ENCODE measurements around the gene ASPG.
A peak's percentile ranks its signal among the peaks of the same experiment; 100 is the strongest.

Gene ASPG

DNA sequence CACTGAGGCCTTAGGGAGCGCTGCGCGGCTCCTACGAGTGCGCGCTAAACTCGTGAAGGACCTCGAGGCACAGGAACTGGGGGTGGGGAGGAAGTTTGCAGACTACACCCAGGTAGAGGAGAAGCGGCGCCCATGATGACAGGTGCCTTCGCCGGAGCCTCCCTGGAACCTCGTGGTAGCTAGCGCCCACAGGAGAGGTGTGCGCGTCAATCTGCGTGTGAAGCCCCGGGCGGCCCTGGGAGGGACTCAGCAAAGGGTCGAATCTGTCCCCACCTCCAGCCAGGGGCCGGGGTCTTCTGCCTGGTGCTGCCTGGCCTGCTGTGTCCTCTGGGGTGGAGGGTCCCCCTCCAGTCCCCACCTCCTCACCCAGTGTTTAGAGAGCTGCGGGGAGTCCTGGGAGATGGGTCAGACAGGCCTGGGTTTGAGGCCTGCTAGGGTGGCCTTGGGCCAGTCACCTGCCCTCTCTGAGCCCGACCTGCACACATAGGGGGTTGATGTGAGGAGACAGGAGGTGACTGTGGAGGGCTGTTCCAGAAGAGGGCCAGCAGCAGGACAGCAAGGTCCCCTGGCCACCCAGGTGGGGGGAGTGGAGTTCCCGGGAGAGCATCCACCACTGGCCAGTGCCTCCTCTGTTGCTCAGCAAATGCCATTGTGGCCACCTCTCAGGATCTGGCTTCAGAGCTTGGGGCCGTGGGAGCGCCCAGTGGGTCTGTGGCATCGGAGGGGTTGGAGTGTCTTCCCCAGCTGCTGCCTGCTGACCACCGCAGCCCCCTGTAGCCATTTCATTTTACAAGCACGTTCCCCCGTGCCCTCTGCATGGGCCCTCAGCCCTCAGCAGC is 32.7 kb downstream of the ASPG start:
- DNase-seq = peak; percentile 35

DNA sequence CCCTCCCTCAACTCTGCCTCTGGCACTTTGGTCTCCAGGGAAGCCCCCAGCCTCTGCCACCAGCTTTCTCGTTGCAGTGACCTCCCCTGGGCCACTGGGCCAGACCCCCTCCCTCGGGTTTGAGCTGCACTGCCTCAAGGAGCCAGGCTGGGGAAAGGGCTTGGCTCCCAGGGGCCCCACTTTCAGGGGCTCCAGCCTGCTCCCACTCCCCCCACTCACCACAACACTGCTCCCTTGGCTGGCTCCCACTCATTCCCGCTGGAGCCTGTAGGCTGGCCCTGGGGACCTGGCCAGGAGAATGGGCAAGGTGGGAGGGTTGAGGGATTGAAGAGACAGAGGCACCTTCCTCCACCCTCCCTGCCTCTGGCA is 33.6 kb downstream of the ASPG start:
- peak; percentile 22 for DNase-seq

DNA sequence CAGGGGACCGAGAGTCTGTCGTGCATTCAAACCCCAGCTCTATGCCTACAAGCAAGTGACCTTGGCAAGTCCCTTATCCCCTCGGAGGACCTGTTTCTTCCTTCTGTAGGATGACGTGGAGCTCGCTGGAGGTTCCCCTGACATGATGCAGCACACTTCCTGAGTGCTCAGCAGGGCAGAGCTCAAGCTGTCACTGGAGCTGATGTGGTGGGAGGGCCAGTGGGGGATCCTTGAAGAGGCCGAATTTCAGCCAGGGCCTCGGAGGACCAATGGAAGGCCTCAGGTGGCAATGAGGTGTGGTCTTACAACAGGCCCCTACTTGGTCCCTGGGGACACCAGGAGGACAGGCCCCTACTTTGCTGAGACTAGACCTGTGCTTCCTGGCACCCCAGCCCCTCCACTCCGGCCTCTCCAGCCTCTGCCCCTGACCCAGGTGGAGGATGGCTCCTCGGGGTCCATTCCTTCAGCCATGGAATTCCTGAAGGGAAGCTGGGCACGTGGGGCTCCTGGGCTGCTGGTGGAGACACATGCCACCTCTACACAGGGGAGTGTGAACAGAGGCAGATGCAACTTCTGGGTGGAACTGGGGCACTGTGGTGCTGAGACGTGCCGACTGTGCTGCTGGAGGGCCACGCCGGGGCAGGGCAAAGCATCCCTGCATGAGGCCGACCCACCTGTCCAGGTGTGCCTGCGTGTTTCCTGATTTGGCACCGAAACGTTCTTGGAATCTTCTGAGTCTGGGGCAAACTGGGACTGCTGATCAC is 34.2 kb downstream of the ASPG start:
- peak; percentile 26 for DNase-seq

DNA sequence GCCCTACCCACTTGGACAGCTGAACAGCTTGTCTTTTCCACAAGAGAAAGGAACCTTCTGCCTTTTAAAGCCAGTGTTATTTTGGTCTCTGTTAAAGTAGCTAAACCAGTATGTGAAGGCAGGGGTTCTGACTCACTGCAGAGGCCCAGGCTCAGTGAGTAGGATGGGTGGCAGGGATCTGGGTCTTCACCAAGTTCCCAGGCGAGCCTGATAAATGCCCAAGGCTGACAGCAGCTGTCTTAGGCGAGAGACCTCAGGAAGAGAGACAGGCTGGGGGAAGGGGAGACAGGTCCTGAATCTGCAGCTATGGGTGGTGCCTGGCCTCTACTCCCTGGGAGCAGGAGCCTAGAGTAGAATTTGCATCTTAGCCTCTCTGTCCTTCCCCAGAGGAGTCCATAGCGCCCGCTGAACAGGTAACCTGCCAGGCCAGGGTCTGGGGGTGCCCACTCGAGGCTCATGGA is 34.8 kb downstream of the ASPG start:
- DNase-seq = no peak

DNA sequence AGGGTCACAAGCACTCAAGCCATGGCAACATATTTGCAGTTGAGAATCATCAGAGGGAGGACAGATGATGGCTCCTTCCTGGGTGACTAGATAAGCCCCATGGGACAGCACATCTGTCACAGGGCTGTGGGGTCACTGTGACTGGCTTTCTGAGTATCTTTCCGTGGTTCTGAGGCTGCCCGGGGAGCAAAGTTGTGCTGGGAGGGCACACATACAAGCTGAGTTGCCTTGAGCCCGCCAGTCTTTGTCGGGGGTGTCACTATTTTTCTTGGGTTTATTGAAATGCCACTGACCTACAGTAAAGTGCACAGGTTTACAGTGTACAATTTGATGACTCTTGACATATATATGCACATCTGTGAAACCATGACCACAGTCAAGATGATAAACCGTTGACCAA is 35.6 kb downstream of the ASPG start:
- peak; percentile 12 for DNase-seq

DNA sequence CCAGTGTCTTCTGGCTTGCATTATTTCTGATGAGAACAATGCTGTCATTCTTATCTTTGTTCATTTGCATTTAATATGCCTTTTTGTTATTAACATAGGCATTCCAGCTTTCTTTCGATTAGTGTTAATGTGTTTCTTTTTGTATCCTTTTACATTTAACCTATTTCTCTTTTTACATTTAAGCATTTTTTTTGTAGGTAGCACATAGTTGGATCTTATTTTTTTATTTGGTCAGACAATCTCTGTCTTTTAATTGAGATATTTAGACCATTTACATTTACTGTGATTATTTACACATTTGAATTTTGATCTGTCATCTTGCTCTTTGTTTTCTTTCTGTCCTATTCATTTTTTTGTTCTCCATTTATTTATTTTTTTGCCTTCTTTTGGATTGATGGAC is 38.4 kb downstream of the ASPG start:
- DNase-seq = no peak

DNA sequence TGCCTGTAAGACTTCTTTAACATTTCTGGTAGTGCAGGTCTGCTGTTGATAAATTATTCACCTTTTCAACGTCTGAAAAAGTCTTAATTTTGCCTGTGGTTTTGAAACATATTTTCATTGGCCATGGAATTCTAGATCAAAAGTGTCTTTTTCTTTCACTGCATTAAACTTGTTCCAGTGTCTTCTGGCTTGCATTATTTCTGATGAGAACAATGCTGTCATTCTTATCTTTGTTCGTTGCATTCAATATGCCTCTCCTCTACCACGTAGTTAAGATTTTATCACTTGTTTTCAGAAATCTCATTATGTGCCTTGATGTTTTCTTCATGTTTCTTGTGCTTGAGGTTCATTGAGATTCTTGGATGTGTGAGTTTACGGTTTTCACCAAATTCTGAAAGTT is 39.5 kb downstream of the ASPG start:
- no peak for DNase-seq

DNA sequence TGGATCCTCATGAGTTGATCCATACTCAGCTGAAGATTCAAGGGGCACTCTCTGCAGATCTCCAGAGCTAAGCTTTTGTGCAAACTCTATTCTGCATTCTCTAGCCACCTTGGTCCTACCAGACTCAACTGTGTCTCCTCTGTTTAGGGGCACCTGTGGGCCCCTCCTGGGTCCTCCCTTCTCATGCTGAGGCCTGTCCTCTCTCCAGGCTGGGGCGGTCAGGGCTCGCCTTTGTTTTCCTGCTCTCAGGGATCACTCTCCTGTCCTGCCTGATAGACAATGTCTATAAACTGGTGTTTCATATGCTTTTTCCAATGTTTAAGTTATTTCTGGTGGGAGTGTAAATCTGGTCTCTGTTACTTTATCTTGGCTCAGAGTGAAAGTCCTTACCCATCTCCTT is 41.3 kb downstream of the ASPG start:
- DNase-seq = no peak

DNA sequence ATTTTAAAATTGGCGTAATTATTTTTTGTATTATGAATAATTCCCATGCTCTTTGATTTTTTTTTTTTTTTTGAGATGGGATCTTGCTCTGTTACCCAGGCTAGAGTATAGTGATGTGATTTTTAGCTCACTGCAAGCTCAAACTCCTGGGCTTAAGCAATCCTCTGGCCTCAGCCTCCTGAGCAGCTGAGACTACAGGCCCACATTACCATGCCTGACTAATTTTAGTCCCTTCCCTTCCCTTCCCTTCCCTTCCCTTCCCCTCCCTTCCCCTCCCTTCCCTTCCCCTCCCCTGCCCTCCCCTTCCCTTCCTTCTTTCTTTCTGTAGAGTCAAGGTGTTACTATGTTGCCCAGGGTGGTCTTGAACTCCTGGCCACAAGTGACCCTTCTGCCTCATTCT is 43.5 kb downstream of the ASPG start:
- DNase-seq = no peak

DNA sequence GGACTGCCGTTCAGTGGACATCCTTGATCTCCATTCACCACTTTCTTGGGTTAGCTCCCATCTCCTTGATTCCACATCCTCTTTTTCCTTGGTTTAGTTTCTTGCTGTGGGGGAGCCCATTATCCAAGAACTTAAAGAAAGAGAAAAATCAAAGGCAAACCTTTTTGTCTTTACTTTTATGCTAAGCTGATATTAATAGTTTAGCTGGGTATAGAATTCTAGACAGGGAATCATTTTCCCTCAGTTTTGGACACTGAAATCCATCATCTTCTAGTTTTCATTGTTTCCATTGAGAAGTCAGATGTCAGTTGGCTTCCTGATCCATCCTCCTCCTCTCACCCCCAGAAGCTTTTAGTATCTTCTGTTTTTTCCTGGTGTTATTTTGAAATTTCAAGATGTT is 44.1 kb downstream of the ASPG start:
- no peak for DNase-seq

DNA sequence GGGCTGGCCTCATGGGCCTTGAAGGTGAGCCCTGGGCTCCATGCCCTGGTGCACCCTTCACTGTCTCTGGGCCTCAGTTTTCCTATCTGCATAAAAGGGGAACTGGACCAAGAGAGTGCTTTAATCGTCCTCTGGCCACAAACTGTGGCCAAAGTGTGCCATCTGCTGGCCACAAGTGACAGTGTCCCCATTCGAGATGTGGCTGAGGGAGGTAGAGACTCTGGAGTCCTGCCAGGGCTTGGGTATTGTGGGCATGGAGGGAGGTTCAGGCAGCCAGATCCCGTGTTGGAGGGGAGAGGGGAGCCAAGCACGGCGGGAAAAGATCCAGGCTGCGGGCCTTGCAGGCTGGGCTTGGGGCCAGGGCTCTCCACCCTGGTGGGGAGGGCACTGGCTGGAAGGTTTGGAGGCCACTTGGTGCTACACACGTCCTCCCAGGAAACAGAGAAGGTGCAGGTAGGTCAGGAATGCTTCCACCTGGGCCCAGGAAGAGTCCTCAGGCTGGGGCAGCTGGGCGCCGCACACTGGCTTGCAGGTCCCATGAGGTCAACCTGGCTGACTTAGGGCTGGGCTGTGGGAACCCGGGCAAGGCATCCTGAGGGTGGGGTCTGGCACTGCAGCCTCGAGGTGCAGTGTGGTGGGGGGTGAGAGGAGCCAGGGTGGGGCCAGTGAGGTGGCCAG is 45.6 kb downstream of the ASPG start:
- DNase-seq = peak; percentile 43

DNA sequence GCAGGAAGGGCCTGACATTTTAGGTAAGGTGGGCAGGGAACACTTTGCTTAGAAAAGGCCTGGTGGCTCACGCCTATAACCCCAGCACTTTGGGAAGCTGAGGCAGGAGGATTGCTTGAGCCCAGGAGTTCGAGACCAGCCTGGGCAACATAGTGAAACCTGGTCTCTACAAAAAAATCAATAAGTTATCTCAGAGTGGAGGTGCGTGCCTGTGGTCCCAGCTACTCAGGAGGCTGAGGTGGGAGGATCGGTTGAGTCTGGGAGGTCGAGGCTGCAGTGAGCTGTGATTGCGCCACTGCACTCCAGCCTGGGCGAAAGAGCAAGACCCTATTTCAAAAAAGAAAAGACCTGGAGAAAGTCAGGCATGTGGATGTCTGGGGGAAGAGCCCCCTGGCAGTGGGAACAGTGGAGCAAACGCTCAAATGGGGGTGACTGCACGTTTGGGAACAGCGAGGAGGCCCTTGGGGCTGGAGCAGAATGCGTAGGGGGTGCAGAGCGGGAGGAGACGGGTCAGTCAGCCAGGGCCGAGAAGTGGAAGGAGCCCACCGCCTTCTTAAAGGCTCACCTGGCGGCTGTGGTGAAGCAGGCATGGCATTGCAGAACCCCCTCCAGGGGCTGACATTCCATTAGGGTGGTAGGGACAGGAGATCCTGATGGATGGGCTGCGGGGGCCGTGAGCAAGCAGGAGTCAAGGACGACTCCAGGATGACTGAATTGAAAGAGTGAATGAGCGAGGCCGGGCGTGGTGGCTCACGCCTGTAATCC is 46.6 kb downstream of the ASPG start:
- peak; percentile 11 for DNase-seq

DNA sequence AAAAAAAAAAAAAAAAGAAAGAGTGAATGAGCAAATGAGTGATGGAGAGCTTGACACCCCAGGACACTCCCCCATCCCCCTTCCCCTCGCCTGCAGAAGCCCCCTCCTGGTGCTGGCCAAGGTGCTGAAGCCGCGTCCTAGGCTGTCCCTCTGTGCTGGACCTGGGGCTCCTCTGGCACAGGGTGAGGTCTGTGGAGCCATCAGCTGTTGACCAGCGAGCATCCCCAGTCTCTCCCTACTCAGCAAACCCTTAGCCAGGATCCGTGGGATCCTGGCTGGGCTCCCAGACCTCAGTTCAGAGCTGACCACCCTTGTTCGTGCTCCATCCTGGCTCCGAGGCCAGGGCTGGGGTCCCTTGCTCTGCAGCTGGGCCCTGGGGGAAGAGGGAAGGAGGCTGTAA is 47.5 kb downstream of the ASPG start:
- peak; percentile 32 for DNase-seq

DNA sequence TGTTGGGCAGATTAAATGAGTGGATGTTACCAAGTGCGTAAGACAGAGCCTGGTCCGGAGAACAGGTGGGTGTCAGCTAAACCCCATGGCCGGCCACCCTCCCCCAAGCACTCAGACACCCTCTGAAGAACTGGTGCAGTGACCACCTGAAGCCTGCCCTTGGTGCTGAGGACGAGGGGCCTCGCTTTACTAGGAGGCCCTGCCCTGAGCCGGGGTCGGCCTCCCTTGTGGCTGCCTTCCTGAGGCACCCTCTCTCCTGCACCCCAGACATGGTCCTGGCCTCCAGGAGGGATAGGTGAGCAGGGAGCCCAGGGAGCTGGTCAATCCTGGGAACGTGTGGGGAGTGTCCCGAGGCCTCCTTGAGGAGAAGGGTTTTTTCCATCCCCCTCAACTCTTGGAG is 48.0 kb downstream of the ASPG start:
- DNase-seq = peak; percentile 24

DNA sequence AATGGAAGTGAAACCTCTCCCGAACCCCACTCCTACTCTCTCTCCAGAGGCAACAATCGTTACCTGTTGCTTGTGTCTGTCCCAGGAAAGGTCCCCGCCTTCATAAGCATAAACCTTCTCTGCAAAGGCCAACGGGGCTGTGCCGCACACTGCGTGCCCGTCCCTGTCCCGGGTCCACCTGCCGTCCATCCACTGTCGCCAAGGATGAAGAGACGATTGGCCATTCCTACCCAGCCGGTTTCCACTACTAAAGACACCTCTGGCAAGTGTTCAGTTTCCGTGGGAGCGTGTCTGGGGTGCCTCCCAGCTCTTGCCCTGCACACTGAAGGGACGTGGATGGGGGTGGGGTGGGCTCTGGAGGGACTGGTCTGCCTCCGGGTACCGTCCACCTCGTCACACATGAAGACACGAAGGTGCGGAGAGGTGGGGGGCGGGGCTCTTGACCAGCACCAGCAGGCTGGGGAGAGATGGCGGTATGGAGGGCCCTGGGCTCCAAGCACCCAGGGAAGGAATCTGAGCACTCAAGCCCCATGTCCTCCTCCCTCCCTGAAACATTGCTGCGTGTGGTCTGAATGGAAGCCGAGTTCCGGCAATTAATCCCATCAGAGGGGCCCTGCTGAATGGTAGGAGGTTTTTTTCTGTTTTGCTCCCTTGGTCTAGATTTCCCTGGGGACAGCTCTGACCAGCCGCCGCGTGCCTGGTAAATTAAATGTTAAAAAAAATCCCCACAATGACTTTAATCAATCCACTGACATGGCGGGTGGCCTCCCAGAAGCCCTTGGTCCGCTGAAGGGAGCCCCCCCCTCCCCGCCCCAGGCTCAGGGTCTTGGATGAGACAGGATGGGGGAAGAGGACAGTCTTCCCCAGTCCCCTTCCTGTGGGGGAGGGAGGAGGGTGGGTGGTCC is 48.8 kb downstream of the ASPG start:
- peak; percentile 33 for DNase-seq

DNA sequence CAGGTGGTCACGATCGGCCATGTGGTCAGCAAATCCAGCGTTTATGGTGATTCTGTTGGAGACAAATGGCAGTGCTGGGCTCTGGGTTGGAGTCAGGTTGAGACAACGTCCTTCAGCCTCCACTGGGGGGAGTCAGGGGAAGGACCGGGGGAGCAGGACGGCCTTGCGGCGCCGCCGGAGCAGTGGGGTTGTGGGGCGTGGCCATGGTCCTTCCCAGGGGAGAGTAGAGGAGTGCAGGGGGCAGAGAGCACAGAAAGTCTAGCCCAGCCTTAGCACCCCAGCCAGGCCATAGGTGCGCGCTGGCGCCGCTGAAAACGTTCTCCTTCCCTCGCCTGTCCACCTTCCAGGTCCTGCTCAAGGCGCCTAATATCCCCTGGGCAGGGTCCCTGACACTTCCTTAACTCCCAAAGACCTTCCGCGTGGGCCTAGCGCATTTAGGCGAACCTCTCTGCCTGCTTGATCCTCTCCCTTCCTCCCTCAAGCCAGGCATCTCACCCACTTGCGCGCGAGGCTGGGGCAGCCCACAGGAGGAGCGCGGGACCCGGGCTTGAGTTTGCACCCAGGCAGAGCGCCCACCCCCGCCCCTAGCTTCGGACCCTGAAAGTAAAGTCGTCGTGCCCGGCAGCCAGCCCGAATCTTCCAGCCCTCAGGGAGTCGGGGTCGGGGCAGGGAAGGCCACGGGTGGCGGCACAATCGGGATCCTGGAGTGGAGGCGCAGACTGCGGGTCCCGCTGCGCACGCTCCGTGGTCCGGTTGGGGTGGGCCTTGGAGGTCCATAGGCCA is 49.8 kb downstream of the ASPG start:
- peak; percentile 42 for DNase-seq

DNA sequence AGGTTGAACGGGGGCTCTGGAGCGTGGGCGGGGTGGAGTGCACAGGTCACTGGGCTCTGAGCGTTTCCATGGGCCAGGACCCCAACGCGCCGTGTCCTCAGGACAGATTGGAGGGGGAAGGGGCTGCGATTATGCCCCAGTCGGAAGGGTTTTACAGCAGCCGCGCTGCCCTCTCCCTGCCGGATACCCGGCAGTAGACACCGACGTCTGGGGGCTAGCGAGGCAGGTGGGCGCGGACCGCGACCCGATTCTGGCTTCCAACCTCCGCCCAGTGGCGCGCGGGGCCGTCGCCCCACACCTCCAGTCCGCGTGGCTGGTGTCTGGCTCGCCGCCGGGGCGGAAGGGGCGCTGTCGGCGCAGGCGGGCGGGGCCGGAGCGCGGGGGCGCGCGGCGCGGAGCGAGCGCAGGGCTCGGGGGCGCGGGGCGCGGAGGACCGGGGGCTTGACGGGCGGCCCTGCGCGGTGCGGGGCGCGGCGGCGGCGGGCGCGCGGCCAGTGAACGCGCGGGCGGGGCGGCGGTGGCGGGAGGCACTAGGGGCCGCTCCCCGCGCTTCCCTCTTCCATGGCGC is 50.5 kb downstream of the ASPG start:
- DNase-seq = peak; percentile 44

DNA sequence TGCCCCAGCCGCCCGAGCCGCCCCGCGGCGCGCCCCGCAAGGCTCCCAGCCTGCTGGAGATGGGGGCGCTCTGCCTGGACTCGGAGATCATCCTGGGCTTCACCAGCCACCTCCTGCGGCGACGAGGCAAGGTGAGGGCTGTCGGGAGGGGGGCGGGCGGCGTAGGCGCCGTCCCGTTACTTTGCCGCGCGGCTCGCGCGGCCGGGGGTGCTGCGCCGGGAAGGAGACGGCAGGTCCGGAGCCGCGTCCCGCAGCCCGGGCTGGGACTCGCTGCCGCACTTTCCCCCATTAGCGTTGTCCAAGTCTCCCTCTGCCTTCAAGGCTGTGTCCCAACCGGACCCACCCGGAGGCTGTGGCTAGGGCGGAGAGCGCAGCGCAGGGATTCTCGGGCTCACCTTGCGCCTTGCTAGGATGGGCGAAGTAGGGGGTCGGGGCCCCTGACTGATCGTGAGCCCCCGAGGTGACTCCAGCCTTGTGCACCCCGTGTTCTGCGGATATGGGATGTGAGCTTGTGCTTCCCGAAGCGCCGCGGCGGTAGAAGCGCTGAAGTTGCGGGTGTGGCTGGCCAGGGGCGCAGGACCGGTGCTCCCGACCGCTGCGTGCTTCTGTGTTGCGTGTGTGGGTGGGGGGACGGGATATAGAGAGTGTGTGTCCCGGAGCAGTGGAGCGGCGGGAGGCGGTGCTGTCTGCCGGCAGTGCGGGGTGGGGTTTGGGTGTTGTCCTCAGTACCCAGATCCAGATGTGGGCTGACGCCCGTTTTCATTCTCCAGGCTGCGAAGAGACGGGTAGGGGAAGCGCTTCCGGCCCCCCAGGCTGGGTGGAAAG is 51.2 kb downstream of the ASPG start:
- peak; percentile 51 for DNase-seq

DNA sequence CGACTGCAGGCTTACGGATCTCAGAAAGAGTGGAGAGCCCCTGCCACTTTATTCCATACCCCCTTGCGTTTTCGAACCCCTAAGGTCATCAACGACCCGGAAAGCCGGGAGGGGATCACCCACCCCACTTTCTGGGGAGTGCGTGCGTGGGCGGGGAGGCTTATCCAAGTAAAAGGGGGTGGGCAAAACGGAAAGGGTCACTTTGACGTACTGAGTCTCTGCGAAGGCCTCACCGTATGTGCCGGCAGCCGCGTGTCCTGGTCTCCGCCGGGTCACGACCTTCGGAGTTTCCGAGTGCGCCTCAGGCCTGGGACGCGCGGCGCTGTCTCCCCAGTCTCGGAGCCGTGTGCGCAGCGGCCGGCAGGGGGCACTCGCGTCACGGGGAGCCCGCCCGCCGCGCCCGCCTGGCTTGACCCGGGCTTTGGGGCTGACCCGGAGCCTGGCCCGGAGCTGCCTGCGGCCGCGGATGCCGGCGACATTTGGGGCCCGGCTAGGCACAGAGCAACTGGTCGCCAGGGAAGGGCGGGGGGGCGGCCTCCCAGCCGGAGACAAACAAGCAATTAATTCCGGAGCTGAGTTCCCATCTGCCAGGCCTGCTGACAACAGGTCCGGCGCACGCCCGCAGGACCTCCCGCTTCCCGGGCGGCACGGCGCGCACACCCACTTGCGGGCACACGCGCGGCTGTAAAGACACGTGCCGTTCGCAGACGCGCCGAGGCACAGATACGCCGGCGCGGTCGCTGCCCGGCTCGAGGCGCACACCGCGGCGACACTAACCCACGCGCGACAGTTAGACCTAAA is 52.0 kb downstream of the ASPG start:
- peak; percentile 85 for DNase-seq
